ENCODE data around the gene CNTNAP2.

- TF ChIP-seq EZH2phosphoT487 (IDR thresholded peaks at IDR 0.05; ENCODE audit: insufficient read depth, low read depth) = no peak
- TF ChIP-seq EZH2 (IDR thresholded peaks at IDR 0.05; ENCODE audit: insufficient read depth, poor library complexity, severe bottlenecking) = no peak
These were observed 1693.7 kb downstream of the CNTNAP2 start for GRCh38 chr7:147810269-147810668.

Data from GM23248 (cell line).